HFFc6 (cell line): ENCODE measurements around the gene CRTC3. TPM values are rescaled to one million over a fixed set of nuclear protein-coding genes. Genes with fewer than 3 reads are reported as not detected.

Experiments
- DNase-seq: peaks from one replicate; pipeline ENCODE4 v3.0.0-alpha.2; 2018
- H3K27ac Mint-ChIP-seq: 2 replicates; pipeline ENCODE4 v1.8.0; 2020; ENCODE audit warnings: mild to moderate bottlenecking, mixed read lengths
- H3K27me3 Mint-ChIP-seq: 2 replicates; pipeline ENCODE4 v1.8.0; 2021; ENCODE audit warnings: mild to moderate bottlenecking, moderate library complexity, mixed read lengths; ENCODE audit not compliant: insufficient read depth
- H3K36me3 Mint-ChIP-seq: 2 replicates; pipeline ENCODE4 v1.8.0; 2021; ENCODE audit warnings: low read depth, mixed read lengths
- H3K4me1 Mint-ChIP-seq: 2 replicates; pipeline ENCODE4 v1.8.0; 2020; ENCODE audit warnings: low read depth, mixed read lengths
- H3K4me3 Mint-ChIP-seq: 2 replicates; pipeline ENCODE4 v1.8.0; 2020; ENCODE audit warnings: mild to moderate bottlenecking, moderate library complexity, mixed read lengths
- H3K9me3 Mint-ChIP-seq: 2 replicates; pipeline ENCODE4 v1.8.0; 2020; ENCODE audit warnings: mild to moderate bottlenecking, mixed read lengths
- CTCF ChIP-seq: fragments of 200-600 bp; sonication (generic); IDR thresholded peaks from 2 replicates; pipeline ENCODE4 v1.5.0; 2021; ENCODE audit warnings: antibody characterized with exemption, mild to moderate bottlenecking
- total RNA-seq, 6 experiments: library from RNA; stranded (reverse); fragmentation: NEBNext Ultra II Directional; extraction: Animal tissue kit (Norgen Biotek cat#: 25700); gene quantifications; 2 replicates in 1 of 6; 3 replicates in 5 of 6; pipeline ENCODE4 v1.2.3, GENCODE V29; 2021

CRTC3 gene
- total RNA-seq, 6 experiments from 2014 or later: 21.5 to 24.3 (median 23.5) TPM

GRCh38 chr15:90564051-90564450 is 34.3 kb downstream of the CRTC3 start:
- Mint-ChIP-seq H3K4me1 (peaks cover 56% of the 10 kb centered on the region), H3K36me3 (peaks cover 25% of the 10 kb centered on the region), H3K9me3 (no peaks in the 10 kb centered on the region), H3K4me3 (no peak overlapping the region), H3K27ac (no peak overlapping the region), H3K27me3 (peaks cover 2% of the 10 kb centered on the region; the same call in 1 of the 2 replicates)
- TF ChIP-seq CTCF: no peak
- no peak for DNase-seq

GRCh38 chr15:90564590-90564989 is 34.9 kb downstream of the CRTC3 start:
- Mint-ChIP-seq H3K9me3 (no peaks in the 10 kb centered on the region), H3K36me3 (peaks cover 24% of the 10 kb centered on the region), H3K27ac (no peak overlapping the region), H3K4me1 (peaks cover 51% of the 10 kb centered on the region), H3K4me3 (no peak overlapping the region), H3K27me3 (peaks cover 2% of the 10 kb centered on the region; the same call in 1 of the 2 replicates)
- TF ChIP-seq CTCF: no peak
- no peak for DNase-seq

- Mint-ChIP-seq H3K27ac (no peak overlapping the region), H3K36me3 (peaks cover 19% of the 10 kb centered on the region), H3K27me3 (peaks cover under 1% of the 10 kb centered on the region; the same call in 1 of the 2 replicates), H3K9me3 (no peaks in the 10 kb centered on the region), H3K4me3 (no peak overlapping the region), H3K4me1 (peaks cover 49% of the 10 kb centered on the region)
- TF ChIP-seq CTCF: no peak
- no peak for DNase-seq
These were observed 36.1 kb downstream of the CRTC3 start for GRCh38 chr15:90565866-90566265.

GRCh38 chr15:90570643-90571042 is 40.9 kb downstream of the CRTC3 start:
- peak overlapping the region; percentile 90 for H3K27ac Mint-ChIP-seq
- H3K4me1 Mint-ChIP-seq: peaks cover 31% of the 10 kb centered on the region
- H3K4me3 Mint-ChIP-seq: peak overlapping the region; percentile 46
- H3K27me3 Mint-ChIP-seq: no peaks in the 10 kb centered on the region
- peaks cover 4% of the 10 kb centered on the region; the same call in 1 of the 2 replicates for H3K36me3 Mint-ChIP-seq
- no peak for TF ChIP-seq CTCF
- H3K9me3 Mint-ChIP-seq: no peaks in the 10 kb centered on the region
- DNase-seq: no peak

GRCh38 chr15:90571063-90571541 is 41.4 kb downstream of the CRTC3 start:
- Mint-ChIP-seq H3K4me3 (peak overlapping the region; percentile 80), H3K4me1 (peaks cover 28% of the 10 kb centered on the region), H3K27me3 (no peaks in the 10 kb centered on the region), H3K9me3 (no peaks in the 10 kb centered on the region), H3K27ac (peak overlapping the region; percentile 90), H3K36me3 (0 out of 2 replicates have a peak, but pooled peaks cover 5% of the 10 kb centered on the region)
- peak; percentile 81 for DNase-seq
- no peak for TF ChIP-seq CTCF
